Parathyroid adenoma (tissue), 2 donors: ENCODE measurements around the gene CPNE1.

Experiments
- H2AFZ ChIP-seq: fragments of 300-600 bp; sonication (generic); one replicate; pipeline ENCODE4 v1.7.0; 2017; ENCODE audit warnings: antibody characterized with exemption, mild to moderate bottlenecking
- H3K27ac ChIP-seq: fragments of 300-600 bp; sonication (generic); one replicate; pipeline ENCODE4 v1.7.0; 2017
- H3K27me3 ChIP-seq: fragments of 300-600 bp; sonication (generic); one replicate; pipeline ENCODE4 v1.7.0; 2017; ENCODE audit warnings: low read length; ENCODE audit not compliant: control insufficient read depth, insufficient read depth
- H3K36me3 ChIP-seq: fragments of 300-600 bp; sonication (generic); one replicate; pipeline ENCODE4 v1.7.0; 2017; ENCODE audit warnings: low read length; ENCODE audit not compliant: control insufficient read depth, insufficient read depth
- H3K4me1 ChIP-seq: fragments of 300-600 bp; sonication (generic); one replicate; pipeline ENCODE4 v1.7.0; 2017; ENCODE audit warnings: control low read depth
- H3K4me2 ChIP-seq: fragments of 300-600 bp; sonication (generic); one replicate; pipeline ENCODE4 v1.7.0; 2017; ENCODE audit warnings: low read length
- H3K4me3 ChIP-seq: fragments of 300-600 bp; sonication (generic); one replicate; pipeline ENCODE4 v1.7.0; 2017; ENCODE audit warnings: low read depth, low read length
- H3K79me2 ChIP-seq: fragments of 300-600 bp; sonication (generic); one replicate; pipeline ENCODE4 v1.7.0; 2017; ENCODE audit warnings: control low read depth
- H3K9ac ChIP-seq: fragments of 300-600 bp; sonication (generic); one replicate; pipeline ENCODE4 v1.7.0; 2017; ENCODE audit warnings: mild to moderate bottlenecking
- H3K9me3 ChIP-seq: fragments of 300-600 bp; sonication (generic); one replicate; pipeline ENCODE4 v1.7.0; 2017; ENCODE audit warnings: low read length; ENCODE audit not compliant: control insufficient read depth
- CTCF ChIP-seq: fragments of 300-600 bp; sonication (generic); IDR thresholded peaks from one replicate; pipeline ENCODE4 v1.7.0; 2017; ENCODE audit warnings: antibody characterized with exemption, mild to moderate bottlenecking
- donor health status: primary hyperparathyroidism.

Gene CPNE1

GRCh38 chr20:35603695-35604448, 60.8 kb downstream of the CPNE1 start:
- Histone ChIP-seq H3K4me1 (no peaks in the 10 kb centered on the region), H3K9ac (no peak overlapping the region), H2AFZ (no peak overlapping the region), H3K27ac (no peak overlapping the region), H3K79me2 (no peaks in the 10 kb centered on the region), H3K9me3 (no peaks in the 10 kb centered on the region), H3K27me3 (no peaks in the 10 kb centered on the region), H3K4me3 (no peak overlapping the region), H3K36me3 (no peaks in the 10 kb centered on the region), H3K4me2 (no peak overlapping the region)
- no peak for TF ChIP-seq CTCF

GRCh38 chr20:35602851-35603495, 61.7 kb downstream of the CPNE1 start:
- no peaks in the 10 kb centered on the region for H3K79me2 ChIP-seq
- H3K27ac ChIP-seq, result no peak overlapping the region
- H3K9me3 ChIP-seq, result no peaks in the 10 kb centered on the region
- no peak overlapping the region for H2AFZ ChIP-seq
- TF ChIP-seq CTCF, result no peak
- no peak overlapping the region for H3K9ac ChIP-seq
- H3K4me1 ChIP-seq, result no peaks in the 10 kb centered on the region
- no peak overlapping the region for H3K4me2 ChIP-seq
- no peaks in the 10 kb centered on the region for H3K27me3 ChIP-seq
- no peaks in the 10 kb centered on the region for H3K36me3 ChIP-seq
- no peak overlapping the region for H3K4me3 ChIP-seq

- H3K27ac ChIP-seq, result no peak overlapping the region
- H3K36me3 ChIP-seq, result no peaks in the 10 kb centered on the region
- H3K4me2 ChIP-seq, result peak overlapping the region; percentile 62
- no peaks in the 10 kb centered on the region for H3K79me2 ChIP-seq
- no peak for TF ChIP-seq CTCF
- peak overlapping the region; percentile 88 for H2AFZ ChIP-seq
- no peaks in the 10 kb centered on the region for H3K4me1 ChIP-seq
- no peak overlapping the region for H3K9ac ChIP-seq
- H3K4me3 ChIP-seq, result no peak overlapping the region
- H3K9me3 ChIP-seq, result no peaks in the 10 kb centered on the region
- H3K27me3 ChIP-seq, result no peaks in the 10 kb centered on the region
Observed at GRCh38 chr20:35601990-35602389, 62.7 kb downstream of the CPNE1 start.

- Histone ChIP-seq H3K4me1 (no peaks in the 10 kb centered on the region), H3K27me3 (no peaks in the 10 kb centered on the region), H3K4me2 (peak overlapping the region; percentile 62), H3K36me3 (no peaks in the 10 kb centered on the region), H3K9ac (no peak overlapping the region), H3K9me3 (no peaks in the 10 kb centered on the region), H2AFZ (peak overlapping the region; percentile 88), H3K4me3 (peak overlapping the region; percentile 27), H3K79me2 (no peaks in the 10 kb centered on the region), H3K27ac (no peak overlapping the region)
- peak; percentile 45 for TF ChIP-seq CTCF
Observed at GRCh38 chr20:35600993-35601973, 63.4 kb downstream of the CPNE1 start.
